H9 (cell line): ENCODE data around the gene RFWD3. TPM values are rescaled to one million over a fixed set of nuclear protein-coding genes. Genes with fewer than 3 reads are reported as not detected.

Experiments
- DNase-seq: peaks from one replicate; pipeline ENCODE4 v3.0.0-alpha.2; 2017
- H2AFZ ChIP-seq: one replicate; pipeline ENCODE4 v1.6.1; 2013; ENCODE audit warnings: mild to moderate bottlenecking, low read length, control low read depth, moderate library complexity
- H2AK5ac ChIP-seq: 2 replicates; pipeline ENCODE4 v1.6.1; 2013; ENCODE audit warnings: low read length, control low read depth, mixed read lengths; ENCODE audit not compliant: insufficient read length
- H2BK120ac ChIP-seq: one replicate; pipeline ENCODE4 v1.6.1; 2013; ENCODE audit warnings: low read depth, mild to moderate bottlenecking, low read length, control low read depth, inconsistent platforms; ENCODE audit not compliant: poor library complexity, severe bottlenecking
- H2BK12ac ChIP-seq: 2 replicates; pipeline ENCODE4 v1.6.1; 2013; ENCODE audit warnings: low read length, control low read depth, mixed read lengths, low read depth; ENCODE audit not compliant: insufficient read length
- H2BK15ac ChIP-seq: 2 replicates; pipeline ENCODE4 v1.6.1; 2013; ENCODE audit warnings: low read depth, low read length, control low read depth
- H2BK20ac ChIP-seq: one replicate; pipeline ENCODE4 v1.6.1; 2013; ENCODE audit warnings: low read depth, mild to moderate bottlenecking, low read length, control low read depth, inconsistent platforms; ENCODE audit not compliant: poor library complexity, severe bottlenecking
- H2BK5ac ChIP-seq: 2 replicates; pipeline ENCODE4 v1.6.1; 2013; ENCODE audit warnings: low read length, control low read depth, mixed read lengths; ENCODE audit not compliant: insufficient read length
- H3K14ac ChIP-seq: 2 replicates; pipeline ENCODE4 v1.6.1; 2013; ENCODE audit warnings: low read length, control low read depth; ENCODE audit not compliant: insufficient read depth
- H3K18ac ChIP-seq: 2 replicates; pipeline ENCODE4 v1.6.1; 2013; ENCODE audit warnings: low read depth, mild to moderate bottlenecking, mixed read lengths, low read length, control low read depth; ENCODE audit not compliant: insufficient read length
- H3K23ac ChIP-seq: 2 replicates; pipeline ENCODE4 v1.6.1; 2013; ENCODE audit warnings: low read length, control low read depth, mixed read lengths, low read depth; ENCODE audit not compliant: insufficient read length
- H3K23me2 ChIP-seq: 2 replicates; pipeline ENCODE4 v1.6.1; 2013; ENCODE audit warnings: low read depth, mild to moderate bottlenecking, mixed read lengths, low read length, control low read depth; ENCODE audit not compliant: insufficient read length, poor library complexity, severe bottlenecking
- H3K27ac ChIP-seq: 2 replicates; pipeline ENCODE4 v1.5.1; 2013; ENCODE audit warnings: low read length, control low read depth, mixed read lengths, low read depth; ENCODE audit not compliant: insufficient read length
- H3K27me3 ChIP-seq: 2 replicates; pipeline ENCODE4 v1.6.1; 2013; ENCODE audit warnings: low read length, control low read depth, inconsistent platforms; ENCODE audit not compliant: insufficient read depth
- H3K4ac ChIP-seq: 2 replicates; pipeline ENCODE4 v1.6.1; 2013; ENCODE audit warnings: low read depth, mild to moderate bottlenecking, control low read depth, inconsistent platforms, low read length, moderate library complexity
- H3K4me1 ChIP-seq: 2 replicates; pipeline ENCODE4 v1.6.1; 2013; ENCODE audit warnings: low read length, control low read depth, inconsistent platforms; ENCODE audit not compliant: insufficient read depth
- H3K4me2 ChIP-seq: 2 replicates; pipeline ENCODE4 v1.6.1; 2013; ENCODE audit warnings: low read length, control low read depth, mixed read lengths; ENCODE audit not compliant: insufficient read length, insufficient read depth
- H3K56ac ChIP-seq: 2 replicates; pipeline ENCODE4 v1.6.1; 2013; ENCODE audit warnings: low read depth, mild to moderate bottlenecking, mixed read lengths, low read length, control low read depth; ENCODE audit not compliant: insufficient read length
- H3K79me1 ChIP-seq: 2 replicates; pipeline ENCODE4 v1.6.1; 2013; ENCODE audit warnings: low read depth, mild to moderate bottlenecking, moderate library complexity, low read length, control low read depth, inconsistent platforms; ENCODE audit not compliant: insufficient read depth, poor library complexity, severe bottlenecking
- H3K79me2 ChIP-seq: 2 replicates; pipeline ENCODE4 v1.6.1; 2013; ENCODE audit warnings: low read length, control low read depth, inconsistent platforms; ENCODE audit not compliant: insufficient read depth
- H3K9ac ChIP-seq: 2 replicates; pipeline ENCODE4 v1.6.1; 2013; ENCODE audit warnings: low read length, control low read depth, mixed read lengths; ENCODE audit not compliant: insufficient read length; ENCODE audit errors: extremely low read depth
- H3K9me3 ChIP-seq: one replicate; pipeline ENCODE4 v1.6.1; 2013; ENCODE audit warnings: low read depth, low read length, inconsistent platforms; ENCODE audit not compliant: control insufficient read depth
- H3T11ph ChIP-seq: one replicate; pipeline ENCODE4 v1.6.1; 2013; ENCODE audit warnings: mild to moderate bottlenecking, low read length, control low read depth, inconsistent platforms
- H4K20me1 ChIP-seq: one replicate; pipeline ENCODE4 v1.6.1; 2013; ENCODE audit not compliant: control insufficient read depth, insufficient read length, insufficient read depth
- H4K5ac ChIP-seq: 2 replicates; pipeline ENCODE4 v1.6.1; 2013; ENCODE audit warnings: low read depth, mild to moderate bottlenecking, mixed read lengths, low read length, control low read depth; ENCODE audit not compliant: insufficient read length
- H4K8ac ChIP-seq: replicated peaks from 2 replicates; pipeline ENCODE4 v1.6.1; 2013; ENCODE audit warnings: low read length, control low read depth, mixed read lengths, low read depth; ENCODE audit not compliant: insufficient read length
- H4K91ac ChIP-seq: 2 replicates; pipeline ENCODE4 v1.6.1; 2013; ENCODE audit warnings: low read depth, mild to moderate bottlenecking, moderate library complexity, mixed read lengths, low read length, control low read depth; ENCODE audit not compliant: insufficient read length
- H3K27ac Mint-ChIP-seq, 3 experiments: 2 replicates in 2 of 3; 3 replicates in 1 of 3; pipeline ENCODE4 v1.8.0; 2020 to 2021; ENCODE audit warnings: mixed read lengths in 3 of 3, mild to moderate bottlenecking in 1 of 3, moderate library complexity in 1 of 3
- H3K27me3 Mint-ChIP-seq: 2 replicates; pipeline ENCODE4 v1.8.0; 2021; ENCODE audit warnings: low read depth, mild to moderate bottlenecking, moderate library complexity, mixed read lengths
- H3K36me3 Mint-ChIP-seq, 3 experiments: 2 replicates in 2 of 3; 3 replicates in 1 of 3; pipeline ENCODE4 v1.8.0; 2020 to 2021; ENCODE audit warnings: low read depth in 3 of 3, mixed read lengths in 3 of 3; ENCODE audit not compliant: insufficient read depth in 1 of 3
- H3K4me1 Mint-ChIP-seq, 2 experiments: 2 replicates each; pipeline ENCODE4 v1.8.0; 2020; ENCODE audit warnings: mixed read lengths in 2 of 2
- H3K4me3 Mint-ChIP-seq, 2 experiments: 2 replicates in 1 of 2; 3 replicates in 1 of 2; pipeline ENCODE4 v1.8.0; 2020 to 2021; ENCODE audit warnings: mild to moderate bottlenecking in 2 of 2, mixed read lengths in 2 of 2, moderate library complexity in 1 of 2
- H3K9me3 Mint-ChIP-seq, 2 experiments: 2 replicates in 1 of 2; 3 replicates in 1 of 2; pipeline ENCODE4 v1.8.0; 2020; ENCODE audit warnings: mild to moderate bottlenecking in 2 of 2, mixed read lengths in 2 of 2, moderate library complexity in 1 of 2
- WGBS: extraction: QIAGEN DNeasy Blood & Tissue Kit; methylation state at CpG from one replicate; pipeline ENCODE4 v1.1.7; 2013; ENCODE audit warnings: missing lambda C conversion rate, low lambda C conversion rate, mixed read lengths; ENCODE audit not compliant: insufficient read length; ENCODE audit errors: extremely low coverage; 5-methylcytosine and 5-hydroxymethylcytosine counted together
- total RNA-seq: library from RNA; stranded (reverse); gene quantifications from 2 replicates; pipeline ENCODE4 v1.2.1, GENCODE V29; 2021
- TF ChIP-seq, protein P1 (sequence below): fragments of 200-600 bp; sonication (generic); conservative IDR thresholded peaks from 3 replicates; pipeline ENCODE4 v1.8.0; 2021; ENCODE audit warnings: antibody characterized with exemption, mild to moderate bottlenecking

Gene RFWD3
- total RNA-seq, 1 experiment from 2014 or later = 114 TPM

DNA sequence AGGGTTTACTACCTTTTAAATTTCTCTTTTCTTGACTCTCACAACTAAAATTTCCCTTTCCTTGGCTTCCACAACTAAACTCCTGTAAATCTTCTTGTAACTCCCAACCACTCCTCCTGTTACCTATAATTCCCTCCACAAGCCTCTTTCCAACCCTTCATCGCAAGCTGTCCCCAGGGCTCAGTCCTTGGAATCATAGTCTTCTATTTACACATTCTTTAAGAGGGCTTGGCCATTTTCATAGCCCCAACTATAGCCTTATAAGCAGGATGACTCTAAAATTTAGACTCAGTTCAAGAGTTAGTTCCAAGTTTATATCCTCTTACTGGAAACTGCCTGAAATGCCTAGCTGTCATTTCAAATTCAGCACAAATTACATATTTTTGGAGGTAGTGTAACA, 83.7 kb downstream of the RFWD3 start:
- Mint-ChIP-seq H3K27me3 (no peaks in the 10 kb centered on the region), H3K4me3 (no peak overlapping the region), H3K4me1 (peaks cover 7 to 8% of the 10 kb centered on the region in 2 experiments), H3K9me3 (no peaks in the 10 kb centered on the region), H3K27ac (peak overlapping the region in 2 of 3 experiments; percentile 6 to 57; a peak in 3 of 7 replicates), H3K36me3 (peaks cover 0 to 3% (median 2%) of the 10 kb centered on the region in 3 experiments; a peak in 3 of 7 replicates)
- no peak overlapping the region for H4K91ac ChIP-seq
- TF ChIP-seq, protein P1, sequence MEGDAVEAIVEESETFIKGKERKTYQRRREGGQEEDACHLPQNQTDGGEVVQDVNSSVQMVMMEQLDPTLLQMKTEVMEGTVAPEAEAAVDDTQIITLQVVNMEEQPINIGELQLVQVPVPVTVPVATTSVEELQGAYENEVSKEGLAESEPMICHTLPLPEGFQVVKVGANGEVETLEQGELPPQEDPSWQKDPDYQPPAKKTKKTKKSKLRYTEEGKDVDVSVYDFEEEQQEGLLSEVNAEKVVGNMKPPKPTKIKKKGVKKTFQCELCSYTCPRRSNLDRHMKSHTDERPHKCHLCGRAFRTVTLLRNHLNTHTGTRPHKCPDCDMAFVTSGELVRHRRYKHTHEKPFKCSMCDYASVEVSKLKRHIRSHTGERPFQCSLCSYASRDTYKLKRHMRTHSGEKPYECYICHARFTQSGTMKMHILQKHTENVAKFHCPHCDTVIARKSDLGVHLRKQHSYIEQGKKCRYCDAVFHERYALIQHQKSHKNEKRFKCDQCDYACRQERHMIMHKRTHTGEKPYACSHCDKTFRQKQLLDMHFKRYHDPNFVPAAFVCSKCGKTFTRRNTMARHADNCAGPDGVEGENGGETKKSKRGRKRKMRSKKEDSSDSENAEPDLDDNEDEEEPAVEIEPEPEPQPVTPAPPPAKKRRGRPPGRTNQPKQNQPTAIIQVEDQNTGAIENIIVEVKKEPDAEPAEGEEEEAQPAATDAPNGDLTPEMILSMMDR = no peak
- DNase-seq = no peak
- WGBS = no CpG with 5 or more reads among the region's 1 CpG
- no peak overlapping the region for H3K4me2 ChIP-seq
- no peak overlapping the region for H2BK20ac ChIP-seq
- no peak overlapping the region for H3K14ac ChIP-seq
- H2AFZ ChIP-seq = no peak overlapping the region
- no peak overlapping the region for H2BK12ac ChIP-seq
- H2AK5ac ChIP-seq = no peak overlapping the region
- no peak overlapping the region for H3K9ac ChIP-seq
- H4K8ac ChIP-seq = no peak overlapping the region
- no peaks in the 10 kb centered on the region for H3K4me1 ChIP-seq
- no peak overlapping the region for H3T11ph ChIP-seq
- H3K27me3 ChIP-seq = no peaks in the 10 kb centered on the region
- H3K23me2 ChIP-seq = no peaks in the 10 kb centered on the region
- no peak overlapping the region for H3K4ac ChIP-seq
- H3K79me1 ChIP-seq = peaks cover 13% of the 10 kb centered on the region
- no peak overlapping the region for H3K56ac ChIP-seq
- no peaks in the 10 kb centered on the region for H3K9me3 ChIP-seq
- H4K5ac ChIP-seq = no peak overlapping the region
- H3K18ac ChIP-seq = no peak overlapping the region
- no peak overlapping the region for H2BK120ac ChIP-seq
- H3K27ac ChIP-seq = no peak overlapping the region
- H2BK15ac ChIP-seq = no peak overlapping the region
- no peak overlapping the region for H3K23ac ChIP-seq
- H2BK5ac ChIP-seq = no peak overlapping the region
- peaks cover 15% of the 10 kb centered on the region; the same call in 1 of the 2 replicates for H3K79me2 ChIP-seq
- H4K20me1 ChIP-seq = peaks cover 2% of the 10 kb centered on the region
